Choroid plexus epithelial cell (primary cell): ENCODE measurements around the gene COL26A1.

ENCODE experiments used
- DNase-seq: peaks from one replicate; pipeline ENCODE4 v3.0.0-alpha.2; 2010; ENCODE audit warnings: low read depth
- H3K4me3 ChIP-seq: 2 replicates; pipeline ENCODE4 v1.5.1; 2011; ENCODE audit warnings: low read depth, mild to moderate bottlenecking, control low read depth, low read length, moderate library complexity
- TF ChIP-seq, protein P1 (sequence below): conservative IDR thresholded peaks from 2 replicates; pipeline ENCODE4 v1.5.1; 2011; ENCODE audit warnings: low read depth, mild to moderate bottlenecking, control low read depth, inconsistent platforms, low read length, moderate library complexity

Gene COL26A1

GRCh38 chr7:101362334-101363195, at the start of gene COL26A1:
Gene COL26A1, plus strand, starts transcription at chr7:101362875. Its CDS starts 158 bp downstream, at chr7:101363033.
- peak within 1 kb of the TSS; percentile 34 for H3K4me3 ChIP-seq
- peak; percentile 17 for DNase-seq
- TF ChIP-seq, protein P1, sequence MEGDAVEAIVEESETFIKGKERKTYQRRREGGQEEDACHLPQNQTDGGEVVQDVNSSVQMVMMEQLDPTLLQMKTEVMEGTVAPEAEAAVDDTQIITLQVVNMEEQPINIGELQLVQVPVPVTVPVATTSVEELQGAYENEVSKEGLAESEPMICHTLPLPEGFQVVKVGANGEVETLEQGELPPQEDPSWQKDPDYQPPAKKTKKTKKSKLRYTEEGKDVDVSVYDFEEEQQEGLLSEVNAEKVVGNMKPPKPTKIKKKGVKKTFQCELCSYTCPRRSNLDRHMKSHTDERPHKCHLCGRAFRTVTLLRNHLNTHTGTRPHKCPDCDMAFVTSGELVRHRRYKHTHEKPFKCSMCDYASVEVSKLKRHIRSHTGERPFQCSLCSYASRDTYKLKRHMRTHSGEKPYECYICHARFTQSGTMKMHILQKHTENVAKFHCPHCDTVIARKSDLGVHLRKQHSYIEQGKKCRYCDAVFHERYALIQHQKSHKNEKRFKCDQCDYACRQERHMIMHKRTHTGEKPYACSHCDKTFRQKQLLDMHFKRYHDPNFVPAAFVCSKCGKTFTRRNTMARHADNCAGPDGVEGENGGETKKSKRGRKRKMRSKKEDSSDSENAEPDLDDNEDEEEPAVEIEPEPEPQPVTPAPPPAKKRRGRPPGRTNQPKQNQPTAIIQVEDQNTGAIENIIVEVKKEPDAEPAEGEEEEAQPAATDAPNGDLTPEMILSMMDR, result no peak

GRCh38 chr7:101315336-101315735, 47.3 kb upstream of the COL26A1 start:
- peak; percentile 77 for DNase-seq
- no peak overlapping the region for H3K4me3 ChIP-seq
- TF ChIP-seq, protein P1, result peak; percentile 72

DNA sequence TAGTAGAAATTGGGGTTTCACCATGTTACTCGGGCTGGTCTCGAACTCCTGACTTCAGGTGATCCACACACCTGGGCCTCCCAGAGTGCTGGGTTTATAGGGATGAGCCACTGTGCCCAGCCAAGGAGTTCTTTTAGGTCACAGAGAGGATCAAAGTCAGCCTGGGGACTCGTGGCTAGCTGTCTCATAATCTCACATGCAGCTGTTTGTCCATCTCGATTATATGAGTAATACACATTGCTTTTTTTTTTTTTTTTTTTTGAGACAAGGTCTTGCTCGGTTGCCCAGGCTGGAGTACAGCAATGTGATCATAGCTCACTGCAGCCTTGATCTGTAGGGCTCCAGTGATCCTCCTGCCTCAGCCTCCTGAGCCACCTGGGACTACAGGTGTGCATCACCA, 43.3 kb upstream of the COL26A1 start:
- no peak for DNase-seq
- no peak overlapping the region for H3K4me3 ChIP-seq
- TF ChIP-seq, protein P1, result no peak

- H3K4me3 ChIP-seq, result peak within 1 kb of the TSS; percentile 91
- peak; percentile 93 for DNase-seq
- TF ChIP-seq, protein P1, result peak; percentile 73
Measured at GRCh38 chr7:101321491-101322401, 40.9 kb upstream of the COL26A1 start, which contains the start of gene IFT22. Gene IFT22, minus strand, starts transcription at chr7:101321812. Its CDS starts 103 bp downstream, at chr7:101321709.

GRCh38 chr7:101328159-101328558, 34.5 kb upstream of the COL26A1 start:
- no peak for DNase-seq
- no peak overlapping the region for H3K4me3 ChIP-seq
- TF ChIP-seq, protein P1, result no peak

DNA sequence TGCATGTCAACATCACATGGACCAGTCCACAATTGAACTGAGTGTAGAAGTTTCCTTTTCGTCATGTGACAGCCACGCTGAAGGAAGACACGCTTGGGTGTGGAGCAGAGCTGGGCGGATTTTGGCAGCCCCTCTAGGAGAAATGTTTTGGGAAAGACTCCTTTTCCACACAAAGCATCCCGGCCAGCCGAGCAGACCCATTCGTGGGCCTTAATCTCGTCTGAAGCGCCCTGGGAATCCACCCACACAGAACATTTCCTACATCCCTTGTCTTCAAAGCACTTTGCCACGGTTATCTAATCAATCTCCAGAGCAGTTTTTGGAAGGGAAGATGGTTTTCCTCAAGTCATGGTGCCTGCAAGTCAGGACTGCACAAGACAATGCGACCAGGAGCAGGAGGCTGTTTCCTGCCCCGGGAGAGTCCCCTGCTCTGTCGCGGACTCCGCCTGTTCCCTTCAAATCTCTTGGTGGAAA, 32.6 kb upstream of the COL26A1 start:
- TF ChIP-seq, protein P1, result no peak
- no peak for DNase-seq
- H3K4me3 ChIP-seq, result no peak overlapping the region
